Activated T-cell treated with anti-CD3 and anti-CD28 coated beads for 24 hours (primary cell): Measurements from ENCODE around the gene TMEM38A.
A peak's percentile ranks its signal among the peaks of the same experiment; 100 is the strongest.
"Not testable (repeated sequence)": the region's sequence is repeated elsewhere in the genome, so short reads cannot be mapped to it uniquely, and the experiment has no call there.

ENCODE experiments used
- DNase-seq: peaks from one replicate; pipeline ENCODE4 v3.0.0-alpha.2; 2020; ENCODE audit warnings: low read depth

TMEM38A gene

GRCh38 chr19:16677055-16677454 is 16.1 kb downstream of the TMEM38A start:
- DNase-seq: no peak

GRCh38 chr19:16678498-16678897 is 17.6 kb downstream of the TMEM38A start:
- no peak for DNase-seq

GRCh38 chr19:16679811-16680210 is 18.9 kb downstream of the TMEM38A start:
- DNase-seq: no peak

GRCh38 chr19:16682539-16682938 is 21.6 kb downstream of the TMEM38A start:
- no peak for DNase-seq

GRCh38 chr19:16684216-16684615 is 23.3 kb downstream of the TMEM38A start:
- DNase-seq: no peak

- no peak for DNase-seq
These were observed 27.1 kb downstream of the TMEM38A start for GRCh38 chr19:16688084-16688483.

GRCh38 chr19:16698914-16699313 is 38.0 kb downstream of the TMEM38A start:
- DNase-seq: no peak

GRCh38 chr19:16702123-16702522 is 41.2 kb downstream of the TMEM38A start:
- DNase-seq: no peak

GRCh38 chr19:16703677-16704076 is 42.7 kb downstream of the TMEM38A start:
- DNase-seq: no peak

- not testable (repeated sequence) for DNase-seq
These were observed 49.9 kb downstream of the TMEM38A start for GRCh38 chr19:16710870-16711269.

- DNase-seq: not testable (repeated sequence)
These were observed 51.4 kb downstream of the TMEM38A start for GRCh38 chr19:16712295-16712694.

GRCh38 chr19:16714702-16715287 is 53.9 kb downstream of the TMEM38A start:
- peak; percentile 23 for DNase-seq

GRCh38 chr19:16715611-16716010 is 54.7 kb downstream of the TMEM38A start:
- no peak for DNase-seq

- no peak for DNase-seq
These were observed 60.1 kb downstream of the TMEM38A start for GRCh38 chr19:16721051-16721450.

GRCh38 chr19:16722591-16722990 is 61.7 kb downstream of the TMEM38A start:
- DNase-seq: no peak

GRCh38 chr19:16726916-16727315 is 66.0 kb downstream of the TMEM38A start:
- DNase-seq: no peak

- not testable (repeated sequence) for DNase-seq
These were observed 74.8 kb downstream of the TMEM38A start for GRCh38 chr19:16735650-16736266.

- no peak for DNase-seq
These were observed 75.8 kb downstream of the TMEM38A start for GRCh38 chr19:16736709-16737108.

GRCh38 chr19:16737911-16738310 is 77.0 kb downstream of the TMEM38A start:
- DNase-seq: no peak

- no peak for DNase-seq
These were observed 78.6 kb downstream of the TMEM38A start for GRCh38 chr19:16739546-16739945.
